Peyer's patch (tissue), 4 donors: ENCODE measurements around the gene PTX4.

Experiments
- POLR2A ChIP-seq, 2 donors: fragments of 450-650 bp; IDR thresholded peaks; one replicate each; pipeline ENCODE4 v1.5.1; 2017; ENCODE audit warnings: antibody characterized with exemption in 2 of 2, mild to moderate bottlenecking in 2 of 2, moderate library complexity in 2 of 2
- TF ChIP-seq, protein P1 (sequence below), 6 experiments: fragments of 450-650 bp in 4 of 6; fragments of 200-600 bp in 2 of 6; sonication (generic) in 1 of 6; IDR thresholded peaks; one replicate each; pipeline ENCODE4 v1.5.1; 2017 to 2019; ENCODE audit warnings: antibody characterized with exemption in 6 of 6, mild to moderate bottlenecking in 3 of 6, moderate library complexity in 1 of 6

DNA sequence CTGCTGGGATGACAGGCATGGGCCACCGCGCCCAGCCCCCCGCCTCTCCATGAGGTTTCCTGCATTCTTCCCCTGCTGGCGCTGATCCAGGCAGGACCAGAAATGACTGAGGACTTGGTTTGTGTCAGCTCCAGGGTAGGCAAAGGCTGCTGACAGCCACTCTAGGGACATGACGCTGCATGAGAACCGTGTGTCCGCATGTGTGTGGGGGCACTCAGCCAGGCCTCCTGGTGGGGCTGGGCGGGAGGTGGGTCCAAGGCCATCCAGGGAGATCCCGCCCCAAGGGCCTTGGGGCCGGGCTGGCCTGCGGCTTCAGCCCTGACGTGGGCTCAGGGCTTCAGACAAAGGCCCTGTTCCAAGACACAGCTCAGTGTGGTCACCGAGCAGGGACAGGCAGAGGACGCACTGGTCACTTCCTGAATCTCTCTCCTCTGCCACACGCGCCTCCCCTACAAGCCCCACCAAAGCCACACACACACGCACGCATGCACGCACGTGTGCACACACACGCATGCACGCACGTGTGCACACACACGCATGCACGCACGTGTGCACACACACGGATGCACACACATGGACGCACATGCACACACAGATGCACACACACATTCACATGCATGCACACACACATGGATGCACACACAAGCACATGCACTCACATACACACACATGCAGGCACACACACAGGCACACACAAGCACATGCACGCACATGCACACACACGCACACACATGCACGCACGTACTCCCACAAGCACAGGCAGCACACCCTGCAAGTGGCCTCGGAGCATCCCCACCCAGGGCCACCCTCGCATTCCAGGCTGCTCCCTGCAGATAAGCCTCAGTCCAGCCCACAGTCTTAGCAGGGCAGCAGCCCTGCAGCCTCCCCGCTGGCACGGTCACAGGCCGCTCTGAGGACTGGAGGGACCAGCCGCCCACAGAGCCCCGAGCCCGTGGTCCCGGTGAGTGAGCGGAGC lies 39.4 kb upstream of the PTX4 start:
- TF ChIP-seq, protein P1, sequence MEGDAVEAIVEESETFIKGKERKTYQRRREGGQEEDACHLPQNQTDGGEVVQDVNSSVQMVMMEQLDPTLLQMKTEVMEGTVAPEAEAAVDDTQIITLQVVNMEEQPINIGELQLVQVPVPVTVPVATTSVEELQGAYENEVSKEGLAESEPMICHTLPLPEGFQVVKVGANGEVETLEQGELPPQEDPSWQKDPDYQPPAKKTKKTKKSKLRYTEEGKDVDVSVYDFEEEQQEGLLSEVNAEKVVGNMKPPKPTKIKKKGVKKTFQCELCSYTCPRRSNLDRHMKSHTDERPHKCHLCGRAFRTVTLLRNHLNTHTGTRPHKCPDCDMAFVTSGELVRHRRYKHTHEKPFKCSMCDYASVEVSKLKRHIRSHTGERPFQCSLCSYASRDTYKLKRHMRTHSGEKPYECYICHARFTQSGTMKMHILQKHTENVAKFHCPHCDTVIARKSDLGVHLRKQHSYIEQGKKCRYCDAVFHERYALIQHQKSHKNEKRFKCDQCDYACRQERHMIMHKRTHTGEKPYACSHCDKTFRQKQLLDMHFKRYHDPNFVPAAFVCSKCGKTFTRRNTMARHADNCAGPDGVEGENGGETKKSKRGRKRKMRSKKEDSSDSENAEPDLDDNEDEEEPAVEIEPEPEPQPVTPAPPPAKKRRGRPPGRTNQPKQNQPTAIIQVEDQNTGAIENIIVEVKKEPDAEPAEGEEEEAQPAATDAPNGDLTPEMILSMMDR (IDR thresholded peaks at IDR 0.05) = no peak
- no peak for TF ChIP-seq POLR2A (IDR thresholded peaks at IDR 0.05)
